GM18505 (cell line): Measurements from ENCODE around the gene SPC24.
"Not testable (repeated sequence)": the region's sequence is repeated elsewhere in the genome, so short reads cannot be mapped to it uniquely, and the experiment has no call there.

ENCODE experiments used
- ATAC-seq: cut with Tn5 transposase; IDR thresholded peaks from one replicate; pipeline ENCODE4 v1.9.1; 2021; ENCODE audit not compliant: unreplicated experiment
- POLR2A ChIP-seq: IDR thresholded peaks from 4 replicates; pipeline ENCODE4 v1.6.1; 2011; ENCODE audit warnings: borderline replicate concordance; ENCODE audit not compliant: insufficient read depth, insufficient read length; ENCODE audit errors: extremely low read depth

SPC24 gene

GRCh38 chr19:11116507-11116906 lies 39.1 kb downstream of the SPC24 start:
- TF ChIP-seq POLR2A: no peak
- ATAC-seq: no peak

- TF ChIP-seq POLR2A: no peak
- ATAC-seq: no peak
Observed at GRCh38 chr19:11115895-11116446, 39.6 kb downstream of the SPC24 start.

- TF ChIP-seq POLR2A: no peak
- ATAC-seq: no peak
Observed at GRCh38 chr19:11115042-11115441, 40.5 kb downstream of the SPC24 start.

- TF ChIP-seq POLR2A: no peak
- ATAC-seq: no peak
Observed at GRCh38 chr19:11113140-11113708, 42.4 kb downstream of the SPC24 start.

- ATAC-seq: no peak
- TF ChIP-seq POLR2A: no peak
Observed at GRCh38 chr19:11111771-11112144, 43.8 kb downstream of the SPC24 start.

GRCh38 chr19:11111117-11111770 lies 44.3 kb downstream of the SPC24 start:
- no peak for ATAC-seq

GRCh38 chr19:11108746-11109145 lies 46.8 kb downstream of the SPC24 start:
- ATAC-seq: no peak

More at GRCh38 chr19:11111117-11111770, 44.3 kb downstream of the SPC24 start:
- TF ChIP-seq POLR2A: no peak

GRCh38 chr19:11106477-11106876 lies 49.1 kb downstream of the SPC24 start:
- no peak for TF ChIP-seq POLR2A
- no peak for ATAC-seq

More at GRCh38 chr19:11108746-11109145, 46.8 kb downstream of the SPC24 start:
- no peak for TF ChIP-seq POLR2A

GRCh38 chr19:11105014-11105636 lies 50.5 kb downstream of the SPC24 start:
- no peak for ATAC-seq
- no peak for TF ChIP-seq POLR2A

- ATAC-seq: not testable (repeated sequence)
Observed at GRCh38 chr19:11103667-11104066, 51.9 kb downstream of the SPC24 start.

GRCh38 chr19:11102944-11103343 lies 52.6 kb downstream of the SPC24 start:
- TF ChIP-seq POLR2A: no peak

GRCh38 chr19:11101057-11101456 lies 54.5 kb downstream of the SPC24 start:
- TF ChIP-seq POLR2A: no peak
- ATAC-seq: no peak

More at GRCh38 chr19:11102944-11103343, 52.6 kb downstream of the SPC24 start:
- ATAC-seq: no peak

GRCh38 chr19:11100049-11100448 lies 55.5 kb downstream of the SPC24 start:
- TF ChIP-seq POLR2A: no peak
- no peak for ATAC-seq

GRCh38 chr19:11098861-11099260 lies 56.7 kb downstream of the SPC24 start:
- ATAC-seq: no peak
- no peak for TF ChIP-seq POLR2A
